Measurements from ENCODE around the gene SBF2. TPM values are rescaled to one million over a fixed set of nuclear protein-coding genes. Genes with fewer than 3 reads are reported as not detected.

Gene SBF2
- polyA plus RNA-seq, 2 donors = 8.5 to 12.1 TPM

- H3K27ac ChIP-seq (ENCODE audit: low read depth in 2 of 2, low read length in 1 of 2) = no peak overlapping the region
- no peaks in the 10 kb centered on the region for H3K4me1 ChIP-seq (ENCODE audit: control insufficient read depth in 2 of 2, insufficient read depth in 2 of 2, low read length in 1 of 2)
- no peaks in the 10 kb centered on the region for H3K9me3 ChIP-seq (ENCODE audit: control insufficient read depth in 2 of 2, insufficient read depth in 1 of 2, low read depth in 1 of 2, low read length in 1 of 2)
- no peak overlapping the region for H3K4me3 ChIP-seq (ENCODE audit: low read depth in 1 of 2, low read length in 2 of 2)
- no peaks in the 10 kb centered on the region for H3K27me3 ChIP-seq (ENCODE audit: control insufficient read depth in 1 of 2, insufficient read depth in 2 of 2, low read length in 2 of 2)
- peaks cover 0 to 3% of the 10 kb centered on the region in 2 donors for H3K36me3 ChIP-seq (ENCODE audit: control insufficient read depth in 2 of 2, insufficient read depth in 2 of 2, low read length in 1 of 2)
- WGBS, 2 donors = 92 to 93% methylated on average over 4 of the region's 4 CpGs
Measured at GRCh38 chr11:9839550-9839949, 454.5 kb downstream of the SBF2 start.

DNA sequence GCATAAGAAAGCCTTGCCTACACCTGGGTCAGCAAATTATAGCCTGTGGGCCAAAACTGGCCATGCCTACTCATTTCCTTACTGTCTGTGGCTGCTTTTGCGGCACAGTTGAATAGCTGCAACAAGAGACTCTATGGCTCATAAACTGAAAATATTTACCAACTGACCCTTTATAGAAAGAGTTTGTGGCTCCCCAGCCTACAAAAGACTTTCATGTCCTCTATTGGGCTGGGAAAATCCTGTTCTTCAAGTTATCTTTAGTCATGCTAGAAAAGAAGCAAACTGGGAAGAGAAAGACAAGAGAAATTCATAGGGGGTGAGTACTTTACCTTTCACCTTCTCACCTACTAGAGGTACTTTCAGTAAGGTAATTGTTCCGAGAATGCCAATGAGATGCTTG is 455.1 kb downstream of the SBF2 start:
- no peaks in the 10 kb centered on the region for H3K9me3 ChIP-seq (ENCODE audit: control insufficient read depth in 2 of 2, insufficient read depth in 1 of 2, low read depth in 1 of 2, low read length in 1 of 2)
- no peaks in the 10 kb centered on the region for H3K27me3 ChIP-seq (ENCODE audit: control insufficient read depth in 1 of 2, insufficient read depth in 2 of 2, low read length in 2 of 2)
- no peaks in the 10 kb centered on the region for H3K4me1 ChIP-seq (ENCODE audit: control insufficient read depth in 2 of 2, insufficient read depth in 2 of 2, low read length in 1 of 2)
- no peak overlapping the region for H3K27ac ChIP-seq (ENCODE audit: low read depth in 2 of 2, low read length in 1 of 2)
- 92% methylated on average over 2 of the region's 2 CpGs for WGBS, 2 donors
- no peak overlapping the region for H3K4me3 ChIP-seq (ENCODE audit: low read depth in 1 of 2, low read length in 2 of 2)
- H3K36me3 ChIP-seq (ENCODE audit: control insufficient read depth in 2 of 2, insufficient read depth in 2 of 2, low read length in 1 of 2) = peaks cover 0 to under 1% of the 10 kb centered on the region in 2 donors

GRCh38 chr11:9838229-9838628 is 455.8 kb downstream of the SBF2 start:
- WGBS, 2 donors = 66 to 72% methylated on average over 2 of the region's 2 CpGs
- Histone ChIP-seq H3K36me3 (ENCODE audit: control insufficient read depth in 2 of 2, insufficient read depth in 2 of 2, low read length in 1 of 2) (no peaks in the 10 kb centered on the region), H3K9me3 (ENCODE audit: control insufficient read depth in 2 of 2, insufficient read depth in 1 of 2, low read depth in 1 of 2, low read length in 1 of 2) (no peaks in the 10 kb centered on the region), H3K27ac (ENCODE audit: low read depth in 2 of 2, low read length in 1 of 2) (no peak overlapping the region), H3K27me3 (ENCODE audit: control insufficient read depth in 1 of 2, insufficient read depth in 2 of 2, low read length in 2 of 2) (no peaks in the 10 kb centered on the region), H3K4me1 (ENCODE audit: control insufficient read depth in 2 of 2, insufficient read depth in 2 of 2, low read length in 1 of 2) (no peaks in the 10 kb centered on the region), H3K4me3 (ENCODE audit: low read depth in 1 of 2, low read length in 2 of 2) (no peak overlapping the region)

- peaks cover 0 to 4% of the 10 kb centered on the region in 2 donors for H3K36me3 ChIP-seq (ENCODE audit: control insufficient read depth in 2 of 2, insufficient read depth in 2 of 2, low read length in 1 of 2)
- H3K4me1 ChIP-seq (ENCODE audit: control insufficient read depth in 2 of 2, insufficient read depth in 2 of 2, low read length in 1 of 2) = no peaks in the 10 kb centered on the region
- H3K9me3 ChIP-seq (ENCODE audit: control insufficient read depth in 2 of 2, insufficient read depth in 1 of 2, low read depth in 1 of 2, low read length in 1 of 2) = no peaks in the 10 kb centered on the region
- 95 to 97% methylated on average over 3 of the region's 3 CpGs for WGBS, 2 donors
- no peak overlapping the region for H3K27ac ChIP-seq (ENCODE audit: low read depth in 2 of 2, low read length in 1 of 2)
- H3K4me3 ChIP-seq (ENCODE audit: low read depth in 1 of 2, low read length in 2 of 2) = no peak overlapping the region
- H3K27me3 ChIP-seq (ENCODE audit: control insufficient read depth in 1 of 2, insufficient read depth in 2 of 2, low read length in 2 of 2) = no peaks in the 10 kb centered on the region
Measured at GRCh38 chr11:9834291-9834690, 459.7 kb downstream of the SBF2 start.

DNA sequence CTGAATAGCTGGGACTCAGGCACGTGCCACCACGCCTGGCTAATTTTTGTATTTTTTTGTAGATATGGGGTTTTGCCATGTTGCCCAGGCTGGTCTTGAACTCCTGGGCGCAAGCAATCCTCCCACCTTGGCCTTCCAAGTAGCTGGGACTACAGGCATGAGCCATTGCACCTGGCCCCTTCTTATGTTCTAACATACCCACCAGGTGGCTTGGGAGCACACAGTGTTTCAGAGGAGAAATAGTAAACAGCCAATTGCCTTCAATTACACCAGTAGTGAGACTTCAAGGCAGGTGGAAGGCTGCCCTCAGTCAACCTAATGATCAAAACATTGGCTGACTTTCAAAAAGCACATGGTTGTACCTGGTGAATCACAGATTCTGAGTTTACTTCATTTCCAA is 462.9 kb downstream of the SBF2 start:
- no peaks in the 10 kb centered on the region for H3K4me1 ChIP-seq (ENCODE audit: control insufficient read depth in 2 of 2, insufficient read depth in 2 of 2, low read length in 1 of 2)
- peaks cover 0 to 4% of the 10 kb centered on the region in 2 donors for H3K36me3 ChIP-seq (ENCODE audit: control insufficient read depth in 2 of 2, insufficient read depth in 2 of 2, low read length in 1 of 2)
- 96 to 99% methylated on average over 3 of the region's 3 CpGs for WGBS, 2 donors
- H3K27me3 ChIP-seq (ENCODE audit: control insufficient read depth in 1 of 2, insufficient read depth in 2 of 2, low read length in 2 of 2) = no peaks in the 10 kb centered on the region
- H3K27ac ChIP-seq (ENCODE audit: low read depth in 2 of 2, low read length in 1 of 2) = no peak overlapping the region
- no peaks in the 10 kb centered on the region for H3K9me3 ChIP-seq (ENCODE audit: control insufficient read depth in 2 of 2, insufficient read depth in 1 of 2, low read depth in 1 of 2, low read length in 1 of 2)
- H3K4me3 ChIP-seq (ENCODE audit: low read depth in 1 of 2, low read length in 2 of 2) = no peak overlapping the region

- peaks cover 0 to 2% of the 10 kb centered on the region in 2 donors for H3K4me1 ChIP-seq (ENCODE audit: control insufficient read depth in 2 of 2, insufficient read depth in 2 of 2, low read length in 1 of 2)
- H3K9me3 ChIP-seq (ENCODE audit: control insufficient read depth in 2 of 2, insufficient read depth in 1 of 2, low read depth in 1 of 2, low read length in 1 of 2) = no peaks in the 10 kb centered on the region
- H3K36me3 ChIP-seq (ENCODE audit: control insufficient read depth in 2 of 2, insufficient read depth in 2 of 2, low read length in 1 of 2) = peaks cover 0 to 4% of the 10 kb centered on the region in 2 donors
- no peak overlapping the region for H3K4me3 ChIP-seq (ENCODE audit: low read depth in 1 of 2, low read length in 2 of 2)
- H3K27ac ChIP-seq (ENCODE audit: low read depth in 2 of 2, low read length in 1 of 2) = no peak overlapping the region
- WGBS, 2 donors = 66 to 88% methylated on average over 1 of the region's 1 CpG
- H3K27me3 ChIP-seq (ENCODE audit: control insufficient read depth in 1 of 2, insufficient read depth in 2 of 2, low read length in 2 of 2) = no peaks in the 10 kb centered on the region
Measured at GRCh38 chr11:9827708-9828107, 466.3 kb downstream of the SBF2 start.

GRCh38 chr11:9826390-9826789 is 467.6 kb downstream of the SBF2 start:
- Histone ChIP-seq H3K4me1 (ENCODE audit: control insufficient read depth in 2 of 2, insufficient read depth in 2 of 2, low read length in 1 of 2) (peaks cover 0 to 2% of the 10 kb centered on the region in 2 donors), H3K36me3 (ENCODE audit: control insufficient read depth in 2 of 2, insufficient read depth in 2 of 2, low read length in 1 of 2) (peaks cover 0 to 4% of the 10 kb centered on the region in 2 donors), H3K9me3 (ENCODE audit: control insufficient read depth in 2 of 2, insufficient read depth in 1 of 2, low read depth in 1 of 2, low read length in 1 of 2) (no peaks in the 10 kb centered on the region), H3K27me3 (ENCODE audit: control insufficient read depth in 1 of 2, insufficient read depth in 2 of 2, low read length in 2 of 2) (no peaks in the 10 kb centered on the region), H3K27ac (ENCODE audit: low read depth in 2 of 2, low read length in 1 of 2) (no peak overlapping the region), H3K4me3 (ENCODE audit: low read depth in 1 of 2, low read length in 2 of 2) (no peak overlapping the region)
- 86 to 92% methylated on average over 1 of the region's 1 CpG for WGBS, 2 donors

GRCh38 chr11:9825895-9826294 is 468.1 kb downstream of the SBF2 start:
- Histone ChIP-seq H3K4me3 (ENCODE audit: low read depth in 1 of 2, low read length in 2 of 2) (no peak overlapping the region), H3K27me3 (ENCODE audit: control insufficient read depth in 1 of 2, insufficient read depth in 2 of 2, low read length in 2 of 2) (no peaks in the 10 kb centered on the region), H3K9me3 (ENCODE audit: control insufficient read depth in 2 of 2, insufficient read depth in 1 of 2, low read depth in 1 of 2, low read length in 1 of 2) (no peaks in the 10 kb centered on the region), H3K27ac (ENCODE audit: low read depth in 2 of 2, low read length in 1 of 2) (no peak overlapping the region), H3K36me3 (ENCODE audit: control insufficient read depth in 2 of 2, insufficient read depth in 2 of 2, low read length in 1 of 2) (peaks cover 0 to under 1% of the 10 kb centered on the region in 2 donors), H3K4me1 (ENCODE audit: control insufficient read depth in 2 of 2, insufficient read depth in 2 of 2, low read length in 1 of 2) (peaks cover 0 to 2% of the 10 kb centered on the region in 2 donors)
- WGBS, 2 donors = 80 to 86% methylated on average over 1 of the region's 1 CpG

DNA sequence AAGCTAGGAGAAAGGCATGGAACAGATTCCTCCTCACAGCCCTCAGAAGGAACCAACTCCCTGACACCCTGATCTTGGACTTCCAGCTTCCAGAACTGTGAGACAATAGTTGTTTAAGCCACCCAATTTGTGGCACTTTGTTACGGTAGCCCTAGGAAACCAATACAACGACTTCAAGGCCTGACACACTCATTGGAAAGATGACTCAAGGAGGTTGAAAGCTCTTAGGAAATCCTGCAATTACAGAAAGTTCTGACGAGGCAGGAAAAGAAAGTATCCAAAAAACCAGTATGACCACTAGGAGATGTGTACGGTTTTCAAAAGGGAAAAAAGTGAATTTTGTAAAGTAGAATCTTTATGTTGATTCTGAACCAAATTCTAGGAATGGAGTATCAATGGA is 468.7 kb downstream of the SBF2 start:
- Histone ChIP-seq H3K9me3 (ENCODE audit: control insufficient read depth in 2 of 2, insufficient read depth in 1 of 2, low read depth in 1 of 2, low read length in 1 of 2) (no peaks in the 10 kb centered on the region), H3K36me3 (ENCODE audit: control insufficient read depth in 2 of 2, insufficient read depth in 2 of 2, low read length in 1 of 2) (no peaks in the 10 kb centered on the region), H3K4me1 (ENCODE audit: control insufficient read depth in 2 of 2, insufficient read depth in 2 of 2, low read length in 1 of 2) (peaks cover 0 to 2% of the 10 kb centered on the region in 2 donors), H3K4me3 (ENCODE audit: low read depth in 1 of 2, low read length in 2 of 2) (no peak overlapping the region), H3K27me3 (ENCODE audit: control insufficient read depth in 1 of 2, insufficient read depth in 2 of 2, low read length in 2 of 2) (no peaks in the 10 kb centered on the region), H3K27ac (ENCODE audit: low read depth in 2 of 2, low read length in 1 of 2) (peak overlapping the region in 1 of 2 donors; percentile 64)
- 48 to 63% methylated on average over 4 of the region's 4 CpGs for WGBS, 2 donors

DNA sequence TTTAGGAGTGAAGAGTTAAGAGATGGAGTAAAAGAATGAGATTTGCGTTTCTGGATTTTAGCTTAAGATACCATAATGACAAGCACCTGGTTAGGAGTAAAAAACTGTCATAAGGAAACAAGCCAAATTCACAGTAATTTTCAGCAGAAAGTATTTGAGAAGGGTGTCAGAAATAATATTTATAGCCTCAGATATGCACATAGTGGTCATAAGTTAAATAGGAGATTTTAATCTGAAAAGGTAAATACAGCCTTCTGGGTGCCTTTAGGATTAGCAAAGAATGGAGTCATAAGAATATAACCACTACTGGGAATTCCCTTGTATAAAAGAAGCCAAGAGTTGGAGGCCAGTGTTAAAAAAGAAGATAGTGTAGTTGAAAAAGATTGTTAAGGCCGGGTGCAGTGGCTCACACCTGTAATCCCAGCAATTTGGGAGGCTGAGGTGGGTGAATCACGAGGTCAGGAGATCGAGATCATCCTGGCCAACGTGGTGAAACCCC is 470.1 kb downstream of the SBF2 start:
- H3K9me3 ChIP-seq (ENCODE audit: control insufficient read depth in 2 of 2, insufficient read depth in 1 of 2, low read depth in 1 of 2, low read length in 1 of 2) = no peaks in the 10 kb centered on the region
- H3K27me3 ChIP-seq (ENCODE audit: control insufficient read depth in 1 of 2, insufficient read depth in 2 of 2, low read length in 2 of 2) = no peaks in the 10 kb centered on the region
- no peak overlapping the region for H3K4me3 ChIP-seq (ENCODE audit: low read depth in 1 of 2, low read length in 2 of 2)
- WGBS, 2 donors = 66 to 69% methylated on average over 5 of the region's 5 CpGs
- H3K4me1 ChIP-seq (ENCODE audit: control insufficient read depth in 2 of 2, insufficient read depth in 2 of 2, low read length in 1 of 2) = peaks cover 0 to 2% of the 10 kb centered on the region in 2 donors
- no peak overlapping the region for H3K27ac ChIP-seq (ENCODE audit: low read depth in 2 of 2, low read length in 1 of 2)
- no peaks in the 10 kb centered on the region for H3K36me3 ChIP-seq (ENCODE audit: control insufficient read depth in 2 of 2, insufficient read depth in 2 of 2, low read length in 1 of 2)
